CD8-positive, alpha-beta memory T cell (primary cell): ENCODE measurements around the gene PDE2A. TPM values are rescaled to one million over a fixed set of nuclear protein-coding genes. Genes with fewer than 3 reads are reported as not detected.

ENCODE experiments used
- CTCF ChIA-PET: fragments of 350-600 bp; sonication (Branson Sonifier 250); formaldehyde crosslinking; loops from one replicate; lab custom pipeline; 2021; ENCODE audit warnings: antibody characterized with exemption; lab: Charles Lee
- POLR2A ChIA-PET: fragments of 350-600 bp; sonication (Branson Sonifier 250); formaldehyde crosslinking; loops from one replicate; lab custom pipeline; 2021; ENCODE audit warnings: antibody characterized with exemption; lab: Charles Lee
- DNase-seq, 5 donors: peaks; one replicate each; pipeline versions ENCODE4 v3.0.0 to v3.0.0-alpha.2; 2020 to 2022; ENCODE audit warnings: mixed read lengths in 1 of 5
- H3K27ac ChIP-seq: one replicate; pipeline ENCODE4 v1.7.0; 2013; ENCODE audit warnings: low read depth, mild to moderate bottlenecking, low read length, moderate library complexity
- H3K27me3 ChIP-seq: 2 replicates; pipeline ENCODE4 v1.7.0; 2013; ENCODE audit warnings: low read length, mild to moderate bottlenecking; ENCODE audit not compliant: insufficient read depth, poor library complexity, severe bottlenecking
- H3K36me3 ChIP-seq: 2 replicates; pipeline ENCODE4 v1.7.0; 2013; ENCODE audit warnings: mild to moderate bottlenecking, low read length, moderate library complexity; ENCODE audit not compliant: insufficient read depth
- H3K4me1 ChIP-seq: 2 replicates; pipeline ENCODE4 v1.7.0; 2013; ENCODE audit warnings: mild to moderate bottlenecking, low read length, moderate library complexity; ENCODE audit not compliant: insufficient read depth
- H3K4me3 ChIP-seq: 2 replicates; pipeline ENCODE4 v1.7.0; 2013; ENCODE audit warnings: mild to moderate bottlenecking, low read length
- H3K9me3 ChIP-seq: 2 replicates; pipeline ENCODE4 v1.7.0; 2013; ENCODE audit warnings: mild to moderate bottlenecking, low read length
- H3K27ac Mint-ChIP-seq, 8 donors: one replicate each; pipeline ENCODE4 v1.8.0; 2020 to 2021; ENCODE audit warnings: mixed read lengths in 8 of 8, mild to moderate bottlenecking in 6 of 8, inconsistent platforms in 3 of 8, moderate library complexity in 3 of 8
- H3K27me3 Mint-ChIP-seq, 2 donors: one replicate each; pipeline ENCODE4 v1.8.0; 2020 to 2021; ENCODE audit warnings: mixed read lengths in 2 of 2, mild to moderate bottlenecking in 1 of 2, moderate library complexity in 1 of 2
- H3K36me3 Mint-ChIP-seq, 3 donors: one replicate each; pipeline ENCODE4 v1.8.0; 2020 to 2021; ENCODE audit warnings: mixed read lengths in 3 of 3, inconsistent platforms in 1 of 3, mild to moderate bottlenecking in 1 of 3
- H3K4me1 Mint-ChIP-seq, 3 donors: one replicate each; pipeline ENCODE4 v1.8.0; 2020 to 2021; ENCODE audit warnings: mixed read lengths in 3 of 3, inconsistent platforms in 1 of 3, mild to moderate bottlenecking in 1 of 3
- H3K4me3 Mint-ChIP-seq, 7 donors: one replicate each; pipeline ENCODE4 v1.8.0; 2020 to 2021; ENCODE audit warnings: mixed read lengths in 7 of 7, mild to moderate bottlenecking in 6 of 7, moderate library complexity in 4 of 7, inconsistent platforms in 2 of 7
- H3K9me3 Mint-ChIP-seq, 5 donors: one replicate each; pipeline ENCODE4 v1.8.0; 2020 to 2022; ENCODE audit warnings: mixed read lengths in 5 of 5, mild to moderate bottlenecking in 3 of 5, moderate library complexity in 2 of 5, inconsistent platforms in 1 of 5
- polyA plus RNA-seq: library from polyadenylated mRNA; unstranded; fragments of 300-500 nt; fragmentation: Illumina TruSeq; gene quantifications from one replicate; pipeline ENCODE4 v1.2.3, GENCODE V29; 2021
- total RNA-seq, 2 experiments: library from RNA; stranded (reverse); gene quantifications; one replicate each; pipeline ENCODE4 v1.2.3, GENCODE V29; 2021

The PDE2A gene
- total and polyA plus RNA-seq, 3 experiments from 2014 or later, result 0.08 to 0.66 (median 0.55) TPM

DNA sequence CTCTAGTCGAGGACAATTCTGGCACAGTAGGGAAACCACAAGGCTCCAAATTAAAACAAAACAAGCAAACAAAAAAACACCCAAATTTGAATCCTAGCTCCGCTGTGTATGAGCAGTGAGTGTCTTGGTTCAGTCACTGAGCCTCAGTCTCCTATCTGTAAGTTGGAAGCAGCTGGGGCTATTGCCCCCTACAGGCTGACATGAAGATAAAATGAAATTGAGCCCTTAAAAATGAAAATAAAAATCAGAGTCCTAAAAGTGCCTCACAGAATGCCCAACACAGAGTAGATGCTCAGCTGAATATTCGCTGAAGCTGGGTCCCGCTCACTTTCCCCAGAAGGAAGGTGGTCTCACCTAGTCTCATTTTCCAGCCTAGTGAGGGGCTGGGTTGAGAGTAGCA lies 65.2 kb downstream of the PDE2A start:
- Mint-ChIP-seq H3K4me1 (peaks cover 2 to 5% (median 4%) of the 10 kb centered on the region in 3 donors), H3K9me3 (no peaks in the 10 kb centered on the region), H3K36me3 (peaks cover 0 to 2% (median 0%) of the 10 kb centered on the region in 3 donors), H3K4me3 (no peak overlapping the region), H3K27ac (no peak overlapping the region), H3K27me3 (peaks cover 33 to 64% of the 10 kb centered on the region in 2 donors)
- CTCF ChIA-PET, result interaction anchor here (0.6 to 1.4 kb wide), 4 partner anchors 11 to 100 kb away, joined by 3 to 4 read pairs (median 4); no protein-coding TSS in a partner anchor
- DNase-seq, result no peak
- Histone ChIP-seq H3K27ac (no peak overlapping the region), H3K4me1 (no peaks in the 10 kb centered on the region), H3K9me3 (no peaks in the 10 kb centered on the region), H3K4me3 (no peak overlapping the region), H3K36me3 (no peaks in the 10 kb centered on the region), H3K27me3 (peaks cover 7% of the 10 kb centered on the region)
- POLR2A ChIA-PET, result no interaction called here

- no peak overlapping the region for H3K27ac Mint-ChIP-seq
- no peaks in the 10 kb centered on the region for H3K4me1 ChIP-seq
- H3K4me3 Mint-ChIP-seq, result no peak overlapping the region
- H3K36me3 Mint-ChIP-seq, result peaks cover 0 to 2% (median 0%) of the 10 kb centered on the region in 3 donors
- H3K27ac ChIP-seq, result no peak overlapping the region
- H3K4me3 ChIP-seq, result no peak overlapping the region
- peaks cover 4% of the 10 kb centered on the region for H3K27me3 ChIP-seq
- H3K4me1 Mint-ChIP-seq, result peaks cover 2 to 5% (median 4%) of the 10 kb centered on the region in 3 donors
- H3K9me3 Mint-ChIP-seq, result no peaks in the 10 kb centered on the region
- H3K27me3 Mint-ChIP-seq, result peaks cover 26 to 62% of the 10 kb centered on the region in 2 donors
- no peaks in the 10 kb centered on the region for H3K36me3 ChIP-seq
- ChIA-PET POLR2A (no interaction called here), CTCF (interaction anchor here (1.1 kb wide), 1 partner anchor 15 kb away, joined by 3 read pairs; no protein-coding TSS in a partner anchor)
- no peak for DNase-seq
- no peaks in the 10 kb centered on the region for H3K9me3 ChIP-seq
Measured at GRCh38 chr11:72607496-72607895, 66.7 kb downstream of the PDE2A start.

- H3K9me3 ChIP-seq, result no peaks in the 10 kb centered on the region
- Mint-ChIP-seq H3K4me1 (peaks cover 2 to 4% (median 2%) of the 10 kb centered on the region in 3 donors), H3K36me3 (peaks cover 0 to 2% (median 0%) of the 10 kb centered on the region in 3 donors), H3K27me3 (peaks cover 28 to 63% of the 10 kb centered on the region in 2 donors), H3K27ac (no peak overlapping the region), H3K4me3 (no peak overlapping the region), H3K9me3 (no peaks in the 10 kb centered on the region)
- H3K4me3 ChIP-seq, result no peak overlapping the region
- POLR2A ChIA-PET, result no interaction called here
- H3K36me3 ChIP-seq, result no peaks in the 10 kb centered on the region
- no peak for DNase-seq
- no peaks in the 10 kb centered on the region for H3K4me1 ChIP-seq
- peaks cover 4% of the 10 kb centered on the region for H3K27me3 ChIP-seq
- H3K27ac ChIP-seq, result no peak overlapping the region
- CTCF ChIA-PET, result interaction anchor here (1.1 kb wide), 1 partner anchor 15 kb away, joined by 3 read pairs; no protein-coding TSS in a partner anchor
Measured at GRCh38 chr11:72606748-72607468, 67.3 kb downstream of the PDE2A start.

DNA sequence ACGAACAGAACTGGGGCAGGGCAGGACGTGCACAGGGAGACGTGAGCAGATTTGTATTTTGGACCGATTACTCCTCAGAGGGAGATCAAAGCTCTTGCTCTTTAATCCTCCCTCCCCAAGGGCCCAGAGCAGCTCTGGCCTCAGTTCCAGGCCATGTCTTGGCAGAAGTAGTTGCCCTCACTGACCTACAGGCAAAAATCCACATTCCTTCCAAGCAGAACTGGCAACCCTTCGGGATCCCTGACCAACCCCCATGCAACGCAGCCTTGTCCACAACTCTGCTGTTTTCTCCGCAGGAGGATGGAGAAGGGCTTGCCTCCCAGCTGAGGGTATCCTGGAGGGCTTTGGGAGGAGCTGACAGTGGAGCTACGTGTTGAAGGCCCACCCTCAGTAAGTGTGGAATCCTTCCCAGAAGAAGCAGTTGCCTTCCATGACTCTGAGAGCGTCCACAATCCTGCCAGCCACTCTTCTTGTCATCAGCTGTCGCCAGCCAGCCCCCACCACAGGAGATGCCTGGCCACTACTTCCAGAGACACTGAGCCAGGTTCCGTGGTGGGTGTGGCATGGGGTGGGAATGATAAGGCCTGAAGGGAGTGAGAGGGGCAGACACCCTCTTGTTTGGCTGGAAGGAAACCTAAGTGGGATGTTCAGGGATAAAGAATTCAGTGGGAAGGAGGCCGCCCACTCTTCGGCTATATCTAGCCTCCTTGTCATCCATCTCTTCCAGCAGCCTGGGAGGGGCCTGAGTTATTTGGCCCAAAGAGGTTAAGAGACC lies 68.1 kb downstream of the PDE2A start:
- H3K4me3 ChIP-seq, result no peak overlapping the region
- no peak overlapping the region for H3K27ac ChIP-seq
- ChIA-PET CTCF (interaction anchor here (1.1 kb wide), 2 partner anchors 14 to 135 kb away, joined by 3 read pairs; no protein-coding TSS in a partner anchor), POLR2A (no interaction called here)
- peaks cover 0 to 4% (median 2%) of the 10 kb centered on the region in 3 donors for H3K4me1 Mint-ChIP-seq
- H3K27me3 ChIP-seq, result peaks cover 4% of the 10 kb centered on the region
- H3K9me3 ChIP-seq, result no peaks in the 10 kb centered on the region
- H3K27ac Mint-ChIP-seq, result no peak overlapping the region
- no peaks in the 10 kb centered on the region for H3K9me3 Mint-ChIP-seq
- no peak for DNase-seq
- no peak overlapping the region for H3K4me3 Mint-ChIP-seq
- H3K36me3 ChIP-seq, result no peaks in the 10 kb centered on the region
- peaks cover 0 to 2% (median 0%) of the 10 kb centered on the region in 3 donors for H3K36me3 Mint-ChIP-seq
- H3K4me1 ChIP-seq, result no peaks in the 10 kb centered on the region
- H3K27me3 Mint-ChIP-seq, result peaks cover 26 to 67% of the 10 kb centered on the region in 2 donors

DNA sequence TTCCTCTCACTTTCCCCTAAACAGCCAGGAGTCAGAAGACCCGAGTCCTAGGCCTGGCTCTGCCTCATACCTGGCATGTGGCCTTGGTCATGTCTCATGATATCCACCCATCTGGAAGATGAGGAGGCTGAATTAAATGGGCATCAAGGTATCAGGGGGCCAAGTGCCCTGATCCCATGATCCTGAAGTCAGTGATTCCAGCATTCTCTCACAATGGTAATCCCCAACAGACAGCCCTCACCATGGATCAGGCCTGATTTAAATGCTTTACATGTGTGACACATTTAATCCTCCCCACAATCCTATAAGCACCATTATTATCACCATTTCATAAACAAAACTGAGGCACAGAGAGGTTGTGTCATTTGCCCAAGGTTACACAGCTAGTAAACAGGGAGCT lies 70.0 kb downstream of the PDE2A start:
- POLR2A ChIA-PET, result no interaction called here
- Mint-ChIP-seq H3K36me3 (no peaks in the 10 kb centered on the region), H3K27me3 (peaks cover 19 to 54% of the 10 kb centered on the region in 2 donors)

DNA sequence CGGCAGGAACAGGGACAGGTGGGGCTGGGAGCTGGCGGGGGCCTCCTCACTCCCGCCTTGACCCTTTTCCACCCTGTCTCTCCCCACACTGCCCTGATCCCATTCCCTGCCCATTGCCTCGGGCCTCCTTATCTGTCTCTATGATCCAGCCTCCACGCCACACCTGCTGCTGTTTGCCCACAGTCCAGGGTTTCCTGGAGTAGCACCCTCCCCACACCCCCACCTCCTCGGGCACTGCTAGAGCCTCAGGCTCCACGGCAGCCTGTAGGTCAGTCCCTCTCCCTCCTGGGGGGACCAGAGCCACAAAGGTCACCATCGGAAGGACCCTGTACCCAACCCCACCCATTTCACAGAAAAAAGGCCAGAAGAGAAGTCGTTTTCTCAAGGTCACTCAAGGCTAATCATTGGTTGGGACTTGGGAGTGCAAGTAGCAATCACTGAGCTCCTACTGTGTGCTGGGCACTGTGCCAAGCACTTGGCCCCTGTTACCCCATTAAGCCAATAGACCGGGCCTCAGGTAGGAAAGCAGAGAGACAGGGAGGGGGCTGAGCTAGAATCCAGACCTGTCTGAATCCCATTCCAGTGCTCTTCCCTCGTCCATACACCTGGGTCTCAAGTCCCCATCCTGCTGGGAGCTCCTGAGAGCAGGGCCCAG lies 71.8 kb downstream of the PDE2A start:
- POLR2A ChIA-PET, result no interaction called here
- Mint-ChIP-seq H3K9me3 (no peaks in the 10 kb centered on the region), H3K4me3 (no peak overlapping the region), H3K27ac (peak overlapping the region in 1 of 8 donors; percentile 66), H3K4me1 (no peaks in the 10 kb centered on the region), H3K36me3 (no peaks in the 10 kb centered on the region), H3K27me3 (peaks cover 15 to 43% of the 10 kb centered on the region in 2 donors)
- peaks cover 4% of the 10 kb centered on the region for H3K27me3 ChIP-seq
- H3K27ac ChIP-seq, result no peak overlapping the region
- DNase-seq, result no peak
- H3K4me3 ChIP-seq, result no peak overlapping the region
- no peaks in the 10 kb centered on the region for H3K36me3 ChIP-seq
- CTCF ChIA-PET, result interaction anchor here (0.6 to 0.9 kb wide), 2 partner anchors 16 to 245 kb away, joined by 3 read pairs; no protein-coding TSS in a partner anchor
- no peaks in the 10 kb centered on the region for H3K4me1 ChIP-seq
- no peaks in the 10 kb centered on the region for H3K9me3 ChIP-seq

More for the DNA sequence above, 70.0 kb downstream of the PDE2A start:
- DNase-seq, result no peak
- Mint-ChIP-seq H3K4me3 (no peak overlapping the region), H3K9me3 (no peaks in the 10 kb centered on the region), H3K27ac (no peak overlapping the region), H3K4me1 (peaks cover 0 to 4% (median 2%) of the 10 kb centered on the region in 3 donors)
- CTCF ChIA-PET, result interaction anchor here (1.3 kb wide), 1 partner anchor 32 kb away, joined by 3 read pairs; no protein-coding TSS in a partner anchor
- no peaks in the 10 kb centered on the region for H3K36me3 ChIP-seq
- H3K4me3 ChIP-seq, result no peak overlapping the region
- H3K27me3 ChIP-seq, result peaks cover 4% of the 10 kb centered on the region
- no peaks in the 10 kb centered on the region for H3K9me3 ChIP-seq
- H3K27ac ChIP-seq, result no peak overlapping the region
- no peaks in the 10 kb centered on the region for H3K4me1 ChIP-seq

DNA sequence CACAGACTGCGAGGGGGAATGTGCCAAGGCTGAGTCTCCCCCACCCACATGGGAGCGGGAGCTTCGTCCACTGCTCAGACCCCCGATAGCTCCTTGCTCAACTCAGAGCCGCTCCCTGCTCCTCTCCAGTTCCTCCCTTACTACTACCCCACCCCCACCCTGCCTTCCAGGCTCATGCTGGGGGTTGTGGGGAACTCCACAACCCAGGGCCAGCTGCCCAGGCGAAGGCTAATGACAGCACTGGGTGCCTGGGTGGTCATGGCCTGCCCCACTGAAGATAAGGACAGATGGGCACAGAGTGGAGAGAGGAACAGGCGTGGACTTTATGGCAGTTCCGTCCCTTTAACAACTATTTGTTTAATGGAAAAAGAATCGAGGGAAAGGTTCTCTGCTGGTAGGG lies 73.7 kb downstream of the PDE2A start:
- H3K27ac ChIP-seq, result no peak overlapping the region
- H3K27me3 Mint-ChIP-seq, result peaks cover 10 to 35% of the 10 kb centered on the region in 2 donors
- no peaks in the 10 kb centered on the region for H3K9me3 Mint-ChIP-seq
- no peaks in the 10 kb centered on the region for H3K9me3 ChIP-seq
- no peak overlapping the region for H3K27ac Mint-ChIP-seq
- no peak overlapping the region for H3K4me3 ChIP-seq
- ChIA-PET POLR2A (no interaction called here), CTCF (interaction anchor here (1.2 kb wide), 1 partner anchor 13 kb away, joined by 3 read pairs; no protein-coding TSS in a partner anchor)
- H3K36me3 ChIP-seq, result no peaks in the 10 kb centered on the region
- DNase-seq, result no peak
- H3K27me3 ChIP-seq, result peaks cover 4% of the 10 kb centered on the region
- H3K4me1 Mint-ChIP-seq, result no peaks in the 10 kb centered on the region
- no peaks in the 10 kb centered on the region for H3K4me1 ChIP-seq
- H3K4me3 Mint-ChIP-seq, result no peak overlapping the region
- H3K36me3 Mint-ChIP-seq, result no peaks in the 10 kb centered on the region
